Stimulated activated CD4-positive, alpha-beta T cell treated with anti-CD3 and anti-CD28 coated beads, Interleukin-4, amount 100 ng/mL, for 48 hours (primary cell): ENCODE measurements around the gene NTNG1.
"Not testable (repeated sequence)": the region's sequence is repeated elsewhere in the genome, so short reads cannot be mapped to it uniquely, and the experiment has no call there.

ENCODE experiments used
- DNase-seq, 2 donors: peaks; one replicate each; pipeline ENCODE4 v3.0.0-alpha.2; 2020; ENCODE audit warnings: low read depth in 2 of 2

Gene NTNG1

DNA sequence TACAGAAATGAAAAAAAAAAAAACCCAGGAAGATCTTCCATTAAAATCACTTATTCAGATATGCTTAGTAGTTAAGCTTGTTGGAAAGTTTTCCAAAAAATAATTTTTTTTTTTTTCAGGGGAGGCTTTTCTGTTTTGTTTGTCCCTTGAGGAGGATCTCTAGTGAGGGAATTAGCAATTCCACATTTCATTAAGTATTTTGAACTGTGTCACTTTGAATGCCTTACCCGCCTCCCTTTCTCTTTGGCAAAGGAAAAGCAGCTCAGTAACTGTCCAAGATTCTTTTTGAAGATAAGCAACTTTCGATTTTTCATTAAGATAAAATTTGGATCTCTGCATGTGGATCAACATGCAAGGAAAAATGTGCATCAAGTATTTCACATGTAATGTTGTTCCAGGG lies 1.8 kb downstream of the NTNG1 start:
- no peak for DNase-seq

DNA sequence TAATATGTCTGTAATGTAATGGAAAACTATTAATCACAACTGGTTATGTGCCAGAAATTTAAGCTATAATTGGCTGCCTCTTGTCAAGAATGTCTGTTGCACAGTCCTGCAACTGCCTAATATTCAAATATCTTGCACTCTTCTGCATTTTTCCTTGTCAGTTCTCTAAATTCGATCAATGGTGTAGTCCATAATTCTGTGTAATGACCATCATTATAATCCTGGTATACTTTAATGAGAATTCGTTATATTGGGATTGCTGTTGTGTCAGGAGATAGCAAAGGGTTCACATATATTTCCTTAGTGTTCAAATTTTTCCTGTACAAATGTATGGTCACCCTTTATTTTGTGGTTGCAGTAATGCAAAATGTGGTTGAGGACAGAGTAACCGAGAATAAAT lies 4.8 kb downstream of the NTNG1 start:
- no peak for DNase-seq

DNA sequence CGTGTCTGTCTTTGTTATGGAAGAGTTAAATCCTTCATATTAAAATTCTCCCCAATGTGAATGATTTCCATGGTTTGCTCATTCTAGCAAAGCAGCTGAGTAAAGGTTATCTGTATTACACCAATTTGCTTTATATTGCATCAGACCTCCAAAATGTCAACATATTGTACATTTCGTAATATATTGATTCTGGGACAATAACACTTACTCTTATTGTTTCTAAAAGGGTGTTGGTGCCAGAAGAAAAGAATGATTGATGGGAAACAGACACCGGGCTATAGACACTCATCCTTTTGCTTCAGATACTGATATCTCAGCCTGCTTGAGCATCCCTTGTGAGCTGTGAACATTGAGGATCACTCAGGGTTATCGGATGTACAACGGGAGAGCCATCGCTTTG lies 7.0 kb downstream of the NTNG1 start:
- no peak for DNase-seq

DNA sequence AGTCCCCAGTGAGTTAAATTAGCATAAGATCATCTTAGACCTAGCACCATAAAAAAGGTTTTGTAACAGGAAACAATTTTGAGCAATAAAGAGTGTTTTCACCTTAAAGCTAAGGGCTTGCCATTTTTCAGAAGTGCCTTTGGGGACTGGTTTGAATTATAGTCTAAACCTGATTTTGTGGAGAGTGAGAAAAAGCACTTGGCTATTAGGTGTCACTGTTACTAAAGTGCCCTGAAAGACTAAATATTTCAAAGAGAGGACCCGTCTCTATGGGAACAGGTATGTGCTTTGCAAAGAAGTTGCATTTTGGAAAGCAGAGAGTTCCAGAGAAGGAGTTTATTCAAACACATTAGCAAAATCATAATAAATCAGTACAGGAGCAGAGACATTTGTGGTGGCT lies 9.1 kb downstream of the NTNG1 start:
- no peak for DNase-seq

DNA sequence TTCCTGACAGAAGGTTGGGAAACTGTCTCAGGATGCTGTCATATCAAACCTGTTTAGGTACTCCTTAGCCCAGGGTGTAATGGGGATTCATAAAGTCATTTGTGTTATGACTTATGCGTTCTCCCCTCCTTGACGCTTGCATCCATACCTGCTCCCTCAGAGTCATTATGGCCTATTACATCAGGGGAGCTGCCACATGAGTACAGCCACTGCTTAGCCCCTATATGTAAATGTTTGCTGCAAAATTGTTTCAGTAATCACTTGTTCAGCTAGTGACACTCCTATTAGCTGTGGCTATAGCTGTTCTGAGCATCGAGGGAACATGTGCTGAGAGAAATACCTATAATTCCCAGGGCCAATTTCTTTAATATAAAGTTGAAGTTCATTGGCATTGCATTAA lies 10.5 kb downstream of the NTNG1 start:
- DNase-seq: no peak

DNA sequence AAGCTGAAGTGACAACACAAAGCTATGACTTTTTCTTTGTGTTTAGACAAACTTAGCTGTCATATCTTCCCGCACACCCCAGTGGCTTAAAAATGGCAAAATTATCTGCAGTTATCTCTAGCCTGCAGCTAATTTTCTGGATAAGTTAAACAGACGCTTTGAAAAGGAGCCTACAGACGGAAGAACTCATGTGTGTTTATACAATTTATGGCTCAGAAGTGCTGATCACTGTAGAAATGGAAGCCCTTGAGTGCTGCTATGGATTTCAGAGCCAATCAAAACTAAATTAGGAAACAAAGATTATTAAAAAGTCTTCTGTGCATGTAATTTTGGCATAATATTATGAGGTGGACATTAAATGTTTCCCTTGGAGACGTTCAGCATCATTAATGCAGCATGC lies 11.6 kb downstream of the NTNG1 start:
- no peak for DNase-seq

DNA sequence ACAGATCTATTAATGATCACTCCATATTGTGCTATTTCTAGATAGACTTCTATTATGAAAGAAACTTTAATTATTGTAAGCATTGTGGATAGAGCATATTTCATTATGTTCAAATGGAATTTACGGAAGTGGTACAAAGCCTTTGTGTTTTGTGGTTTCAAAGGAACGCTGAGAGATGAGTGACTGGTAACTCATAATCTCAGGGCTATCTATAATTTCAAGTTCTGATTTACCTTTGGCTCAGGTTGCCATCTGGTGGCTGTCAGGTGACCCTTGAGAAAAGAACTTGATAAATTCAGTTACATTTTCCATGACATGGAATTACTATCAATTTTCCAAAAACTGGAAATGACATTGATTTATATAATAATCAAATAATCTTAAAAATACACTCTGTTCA lies 12.2 kb downstream of the NTNG1 start:
- no peak for DNase-seq

DNA sequence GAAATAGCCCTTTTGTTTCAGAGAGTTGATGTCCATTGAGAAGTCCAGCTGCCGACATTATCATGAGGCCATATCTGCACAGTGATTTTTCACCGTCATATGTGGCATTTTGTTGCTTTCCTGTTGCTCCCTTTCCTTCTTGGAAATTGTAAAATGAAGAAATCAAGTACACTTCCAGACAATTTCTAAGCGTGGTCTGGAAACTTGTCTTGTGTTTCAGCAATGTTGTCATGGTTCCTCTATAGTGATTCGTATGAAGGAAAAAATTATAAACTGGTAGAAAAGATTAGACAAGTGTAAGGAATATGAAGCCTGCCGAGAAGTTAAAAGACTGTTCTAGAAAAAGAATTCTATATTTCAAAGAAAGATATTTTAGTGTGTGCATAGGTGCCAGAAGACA lies 17.7 kb downstream of the NTNG1 start:
- no peak for DNase-seq

DNA sequence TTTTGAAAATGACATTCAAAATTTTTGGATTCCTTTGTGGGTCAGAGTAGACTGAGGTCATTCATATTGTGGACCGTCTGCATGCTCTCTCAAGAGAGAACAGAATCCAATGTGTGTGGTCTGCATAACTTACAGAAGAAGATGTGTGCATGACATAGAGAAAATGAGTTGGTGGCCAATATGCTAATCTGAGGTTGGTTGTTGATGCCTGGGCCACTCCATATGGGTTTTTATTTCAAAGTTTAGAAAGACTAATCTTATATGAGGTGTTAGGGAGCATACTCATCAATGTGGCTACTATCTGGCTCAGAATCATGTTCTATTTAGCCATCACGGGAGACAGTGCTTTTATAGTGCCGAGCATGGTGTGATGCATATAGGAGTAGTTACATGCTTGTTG lies 18.2 kb downstream of the NTNG1 start:
- DNase-seq: no peak

DNA sequence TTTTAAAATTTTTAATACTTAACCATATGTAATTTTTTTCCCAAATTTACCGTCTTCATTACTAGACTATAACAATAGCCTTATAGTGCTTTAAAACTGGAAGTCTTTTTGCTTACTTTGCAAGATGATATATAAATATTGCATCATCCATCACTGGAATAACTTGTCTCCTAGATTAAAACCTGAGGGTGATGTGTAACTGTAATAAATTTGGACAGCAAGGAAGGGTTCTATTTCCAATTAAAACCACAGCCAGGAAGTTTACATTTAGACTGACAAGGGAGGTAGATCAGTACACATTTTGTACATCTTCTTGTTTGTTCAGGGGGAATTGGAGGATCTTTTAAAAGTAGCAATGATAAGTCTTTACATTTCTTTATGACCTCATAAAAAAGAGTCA lies 21.9 kb downstream of the NTNG1 start:
- no peak for DNase-seq

DNA sequence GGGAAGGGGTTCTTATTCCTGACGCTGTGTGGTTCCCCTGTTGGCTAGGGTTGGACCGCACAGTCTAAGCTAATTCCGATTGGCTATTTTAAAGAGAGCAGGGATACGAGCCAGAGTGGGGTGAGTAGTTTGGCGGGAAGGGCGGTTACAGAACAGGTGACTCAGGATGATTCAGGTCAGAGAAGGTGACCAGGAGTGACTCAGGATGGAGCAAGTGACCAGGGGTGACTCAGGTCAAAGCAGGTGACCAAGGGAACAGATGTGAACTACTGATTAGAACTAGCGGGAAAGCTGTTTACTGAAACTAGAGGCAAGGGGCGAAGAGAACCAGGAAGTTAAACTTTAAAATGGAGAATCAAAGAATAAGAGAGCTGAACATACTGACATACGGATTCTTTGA lies 24.1 kb downstream of the NTNG1 start:
- DNase-seq: not testable (repeated sequence)

DNA sequence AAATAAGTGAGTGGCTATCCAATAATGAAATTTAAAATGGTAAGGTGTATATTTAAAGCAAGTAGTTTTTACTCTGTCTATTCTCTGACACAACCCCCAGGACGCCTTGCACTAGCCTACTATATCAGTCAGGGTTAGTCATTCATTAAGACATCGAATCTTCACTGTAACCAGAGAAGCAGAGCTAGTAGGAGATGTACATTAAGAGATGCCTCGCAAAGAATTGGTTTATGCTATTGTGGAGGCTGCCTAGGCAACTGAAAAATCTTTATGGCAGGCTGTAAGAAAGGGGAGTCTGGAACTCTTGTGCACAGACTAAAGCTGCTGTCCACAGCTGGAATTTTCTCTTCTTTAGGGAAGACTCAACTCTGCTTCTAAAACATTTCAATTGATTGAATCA lies 28.8 kb downstream of the NTNG1 start:
- DNase-seq: no peak

DNA sequence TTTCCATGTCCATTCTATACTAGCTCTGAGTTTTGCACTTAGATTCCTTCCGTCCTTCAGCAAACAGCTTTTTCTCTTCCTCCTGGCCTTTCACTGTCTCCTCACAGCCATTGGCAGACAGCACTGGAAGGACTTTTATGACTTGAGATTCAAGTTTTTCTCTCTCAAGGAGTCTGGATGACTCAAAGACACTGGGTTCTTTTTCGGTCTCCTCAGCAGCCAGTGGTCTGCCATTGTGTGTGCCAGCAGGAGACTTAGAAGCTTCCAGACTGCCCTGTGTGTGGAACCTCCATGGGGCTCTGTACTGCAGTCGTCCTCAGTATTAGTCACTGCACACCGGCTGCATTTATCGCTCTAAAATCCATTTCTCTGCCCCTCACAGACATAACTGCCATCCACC lies 30.5 kb downstream of the NTNG1 start:
- DNase-seq: no peak

DNA sequence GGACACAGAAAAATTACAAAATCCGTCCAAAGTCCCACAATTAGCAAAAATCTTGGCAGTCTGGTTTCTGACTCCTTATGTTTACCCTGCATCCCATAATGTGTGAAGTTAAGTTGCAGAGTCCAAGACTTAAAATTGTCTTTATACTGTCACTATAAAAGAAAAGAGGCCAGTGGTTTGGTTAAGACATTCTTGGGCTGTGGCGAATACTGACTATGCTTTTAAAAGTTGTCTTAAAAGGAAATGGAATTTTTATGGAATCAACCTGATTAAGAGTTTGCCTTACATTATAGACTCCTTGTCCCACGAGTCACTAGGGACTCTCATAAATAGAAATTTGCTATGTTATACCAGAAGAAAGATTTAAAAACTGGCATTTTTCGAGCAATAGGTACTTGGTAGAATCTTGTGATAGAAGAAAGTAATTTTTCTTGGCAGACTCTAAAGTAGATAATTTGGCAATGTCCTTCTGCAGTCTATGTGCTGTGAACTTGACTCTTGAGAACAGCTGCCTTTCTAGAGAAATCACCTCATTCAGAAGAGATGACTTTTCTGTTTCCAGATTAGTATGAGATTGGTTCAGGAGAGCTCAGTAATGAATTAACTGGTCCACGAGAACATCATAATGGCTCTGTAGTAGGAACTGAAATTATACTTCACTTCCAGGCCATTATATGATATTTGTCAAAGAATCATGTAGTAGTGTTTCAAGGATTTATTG lies 31.8 kb downstream of the NTNG1 start:
- no peak for DNase-seq

DNA sequence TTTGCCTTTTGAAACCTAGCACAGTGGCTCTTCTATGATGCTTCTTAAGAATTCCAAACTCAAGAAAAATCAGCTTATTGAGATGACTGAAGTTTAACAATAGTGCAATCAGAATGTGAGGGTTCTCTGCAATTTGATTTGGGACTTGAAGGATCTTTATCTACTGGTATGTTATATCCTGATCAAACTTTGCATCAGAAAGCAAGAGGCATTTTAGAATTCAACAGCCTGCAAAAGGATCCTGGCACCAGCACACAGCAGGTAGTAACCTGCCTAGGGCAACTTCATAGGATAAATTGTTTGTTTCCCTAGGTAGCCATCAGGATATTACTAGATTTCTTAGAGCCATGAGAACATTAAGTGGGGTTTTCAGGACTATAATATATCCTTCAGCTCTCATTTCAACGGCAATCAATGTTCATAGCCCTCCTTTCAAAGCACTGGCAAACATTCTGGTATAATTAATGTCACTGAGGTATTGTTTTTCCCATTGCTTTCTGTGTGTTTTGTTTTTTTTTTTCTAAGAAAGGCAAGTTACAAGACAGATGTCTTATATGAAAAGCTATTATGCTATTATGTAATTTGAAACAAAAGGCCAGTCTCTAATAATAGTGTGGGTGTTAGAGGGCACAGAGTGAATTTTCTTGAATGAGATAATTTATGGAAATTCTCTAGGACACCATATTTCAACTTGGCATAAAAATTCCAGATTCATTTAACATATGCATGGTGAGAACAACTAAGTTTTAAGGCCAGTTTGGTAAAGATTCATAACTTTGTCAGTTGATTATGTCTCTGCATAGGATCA lies 34.5 kb downstream of the NTNG1 start:
- DNase-seq: no peak

DNA sequence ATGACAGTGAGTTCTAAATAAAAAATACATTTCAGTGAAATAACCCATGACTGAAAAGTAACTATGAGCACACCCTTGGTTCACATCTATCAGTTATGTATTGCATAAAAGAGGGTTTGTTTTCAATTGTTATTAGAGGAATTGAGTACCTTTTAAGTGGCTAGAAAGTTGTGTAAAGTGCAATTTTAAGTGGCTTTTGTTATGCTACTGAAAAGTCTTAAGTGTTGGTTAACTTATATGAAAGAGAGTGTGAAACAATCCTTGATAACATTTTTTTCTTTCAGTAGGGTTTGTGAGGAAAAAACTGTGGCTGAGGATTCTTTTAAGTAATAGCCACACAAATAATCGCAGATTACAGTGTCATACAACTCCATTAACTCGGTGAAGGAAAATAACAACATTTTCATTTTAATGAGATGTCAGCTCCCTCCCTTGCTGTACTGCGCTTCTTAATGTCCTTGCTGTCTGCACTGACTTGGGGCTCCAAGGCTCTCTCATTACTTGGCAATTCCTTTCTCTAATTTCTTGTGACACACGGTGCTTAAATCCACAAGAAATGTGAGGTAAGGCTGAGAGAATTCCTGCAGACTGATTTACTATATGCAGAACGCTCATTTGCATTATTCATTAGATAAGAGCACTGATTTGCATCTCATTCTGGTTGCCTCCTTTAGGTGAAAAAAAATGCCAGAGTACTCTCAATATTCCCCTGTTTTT lies 40.6 kb downstream of the NTNG1 start:
- DNase-seq: no peak

DNA sequence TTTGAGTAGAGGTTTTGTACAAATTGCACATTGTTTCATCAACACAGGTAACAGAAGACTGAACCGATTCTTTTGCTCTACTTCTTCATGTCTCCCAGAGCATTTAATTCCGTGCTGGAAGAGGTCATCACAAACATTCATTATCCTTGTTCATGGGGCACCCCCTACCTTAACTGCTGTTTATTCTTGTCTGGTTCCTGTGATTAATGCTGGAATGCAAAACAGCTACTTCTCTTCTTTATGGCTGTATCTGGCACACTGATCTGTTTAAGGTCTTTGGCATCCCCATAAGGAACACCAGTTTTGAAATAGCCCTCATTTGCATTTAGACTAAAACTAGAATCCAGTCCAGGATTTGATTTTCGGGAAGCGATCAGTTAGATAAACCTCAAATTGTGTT lies 42.2 kb downstream of the NTNG1 start:
- no peak for DNase-seq

DNA sequence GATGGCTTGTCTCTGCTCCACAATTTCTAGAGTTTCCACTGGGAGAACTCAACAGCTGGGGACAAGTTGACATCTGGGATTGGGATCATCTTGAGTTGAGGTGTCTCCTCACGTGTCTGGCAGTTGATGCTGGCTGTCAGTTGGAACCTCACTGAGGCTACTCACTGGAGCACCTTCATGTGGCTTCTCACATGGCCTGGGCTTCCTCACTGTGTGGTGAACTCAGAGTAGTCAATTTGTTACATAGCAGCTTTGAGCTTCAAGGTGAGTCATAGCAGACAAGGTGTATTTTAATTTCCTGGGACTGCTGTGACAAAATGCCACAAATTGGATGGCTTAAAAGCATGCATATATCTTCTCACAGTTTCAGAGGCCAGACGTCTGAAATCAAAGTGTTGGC lies 44.0 kb downstream of the NTNG1 start:
- no peak for DNase-seq

DNA sequence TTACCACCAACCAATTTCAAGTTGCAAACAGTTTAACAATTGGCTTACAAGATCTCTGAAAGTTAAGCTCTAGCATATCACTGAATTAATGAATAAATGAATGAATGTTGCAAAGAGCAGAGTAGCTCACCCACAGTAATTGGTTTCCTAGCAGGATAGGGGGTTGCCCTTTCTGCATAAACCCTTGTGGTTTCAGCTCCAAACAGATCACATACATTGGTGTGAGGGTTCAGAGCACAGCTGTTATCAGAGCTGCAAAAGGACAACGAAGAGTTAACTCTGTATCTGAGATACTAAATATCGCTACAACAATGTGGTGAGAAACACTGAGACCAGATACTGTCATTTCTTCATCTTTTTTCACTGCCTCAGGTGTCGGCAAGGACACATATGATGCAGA lies 46.6 kb downstream of the NTNG1 start:
- DNase-seq: no peak

DNA sequence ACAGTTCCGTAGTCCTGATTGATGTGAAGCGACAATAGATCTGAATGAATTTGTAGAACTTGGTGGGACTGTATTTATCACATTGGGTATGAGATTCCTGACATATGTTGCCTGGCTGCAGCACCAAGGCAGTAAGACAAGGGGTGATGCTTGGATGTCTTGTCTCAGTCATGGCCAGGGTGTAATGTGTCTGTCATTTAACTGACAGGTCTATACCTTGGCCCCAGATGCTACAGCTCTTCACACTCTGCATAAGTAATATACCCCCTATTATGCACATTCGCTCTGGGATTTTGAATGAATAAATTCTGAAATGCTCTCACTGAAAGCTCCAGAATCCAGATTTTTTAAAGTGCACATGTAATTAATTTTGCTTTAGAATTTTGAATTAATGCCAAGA lies 47.3 kb downstream of the NTNG1 start:
- DNase-seq: no peak

DNA sequence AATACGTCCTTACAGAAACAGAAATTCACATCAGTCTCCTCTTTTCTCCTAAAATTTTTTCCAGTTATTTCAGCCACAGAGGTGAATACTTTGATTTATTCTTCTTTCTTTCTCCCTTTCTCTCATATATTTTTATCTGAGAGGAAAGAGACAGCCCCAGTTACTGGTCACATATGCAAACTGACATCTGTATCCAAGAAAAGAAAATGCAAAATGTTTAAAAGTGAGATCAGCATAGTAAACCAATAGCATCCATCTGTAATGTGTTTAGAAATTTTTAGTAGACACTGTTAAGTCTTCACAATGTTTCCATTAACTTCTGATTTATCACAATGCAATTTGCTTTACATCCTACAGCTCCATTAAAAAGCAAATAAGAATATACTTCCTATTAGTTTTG lies 53.5 kb downstream of the NTNG1 start:
- no peak for DNase-seq

DNA sequence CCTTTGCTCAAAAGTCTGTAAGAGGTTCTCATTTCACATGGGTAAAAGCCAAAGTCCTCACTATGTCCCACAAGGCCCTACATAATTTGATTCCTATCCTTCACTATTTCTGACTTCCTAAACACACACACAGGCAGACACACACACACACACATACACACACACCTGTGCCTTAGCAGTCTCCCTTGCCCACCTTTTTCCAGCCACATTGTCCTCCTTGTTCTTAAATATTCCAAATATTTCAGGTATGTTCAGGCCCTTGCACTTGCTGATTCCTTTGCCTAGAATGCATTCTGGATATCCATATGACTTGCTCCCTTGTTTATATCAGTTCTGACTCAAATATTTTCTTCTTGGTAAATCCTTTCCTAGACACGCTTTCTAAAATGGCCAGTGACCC lies 54.6 kb downstream of the NTNG1 start:
- DNase-seq: no peak

DNA sequence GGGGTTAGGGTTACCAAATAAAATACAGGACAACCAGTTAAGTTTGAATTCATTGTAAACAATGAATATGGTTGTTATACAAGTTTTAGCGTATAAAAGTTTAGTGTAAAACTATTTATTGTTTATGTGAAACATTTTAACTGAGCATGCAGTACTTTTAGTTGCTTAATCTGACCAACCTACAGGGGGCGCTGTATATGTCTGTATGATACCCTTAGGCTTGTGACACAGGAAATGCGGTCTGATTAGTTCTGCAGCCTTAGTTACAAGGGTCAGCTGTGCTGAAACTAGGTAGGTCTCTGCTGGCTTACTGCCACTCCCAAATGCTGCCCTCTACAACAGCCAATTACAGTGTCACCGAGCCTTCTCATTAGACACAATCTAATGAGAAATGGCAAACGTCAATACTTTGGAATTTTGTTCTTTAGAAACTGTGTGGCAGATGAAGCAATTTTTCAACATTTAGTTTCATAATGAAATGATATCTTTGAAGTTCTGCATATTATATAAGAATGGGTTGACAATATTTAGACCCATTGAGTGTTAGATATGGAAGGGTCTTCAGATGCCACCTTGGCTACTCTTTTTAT lies 56.2 kb downstream of the NTNG1 start:
- DNase-seq: peak; percentile 3 to 9
